Esophagus muscularis mucosa (tissue), 4 donors: Measurements from ENCODE around the gene DDTL.
"Not testable (repeated sequence)": the region's sequence is repeated elsewhere in the genome, so short reads cannot be mapped to it uniquely, and the experiment has no call there.

ENCODE experiments used
- EP300 ChIP-seq: sonication (generic); formaldehyde crosslinking; IDR thresholded peaks from one replicate; pipeline ENCODE4 v1.6.1; 2017; ENCODE audit warnings: antibody characterized with exemption
- POLR2A ChIP-seq: fragments of 450-650 bp; IDR thresholded peaks from one replicate; pipeline ENCODE4 v1.6.1; 2017; ENCODE audit warnings: antibody characterized with exemption, moderate library complexity, mild to moderate bottlenecking, low read depth
- POLR2AphosphoS5 ChIP-seq, 2 donors: sonication (generic); formaldehyde crosslinking; IDR thresholded peaks; one replicate each; pipeline ENCODE4 v1.6.1; 2017; ENCODE audit warnings: antibody characterized with exemption in 2 of 2
- TF ChIP-seq, protein P1 (sequence below), 3 experiments: fragments of 200-600 bp in 2 of 3; fragments of 450-650 bp in 1 of 3; sonication (generic) in 2 of 3; IDR thresholded peaks; one replicate each; pipeline ENCODE4 v1.5.1; 2017 to 2019; ENCODE audit warnings: antibody characterized with exemption in 3 of 3, mild to moderate bottlenecking in 2 of 3, moderate library complexity in 1 of 3

DNA sequence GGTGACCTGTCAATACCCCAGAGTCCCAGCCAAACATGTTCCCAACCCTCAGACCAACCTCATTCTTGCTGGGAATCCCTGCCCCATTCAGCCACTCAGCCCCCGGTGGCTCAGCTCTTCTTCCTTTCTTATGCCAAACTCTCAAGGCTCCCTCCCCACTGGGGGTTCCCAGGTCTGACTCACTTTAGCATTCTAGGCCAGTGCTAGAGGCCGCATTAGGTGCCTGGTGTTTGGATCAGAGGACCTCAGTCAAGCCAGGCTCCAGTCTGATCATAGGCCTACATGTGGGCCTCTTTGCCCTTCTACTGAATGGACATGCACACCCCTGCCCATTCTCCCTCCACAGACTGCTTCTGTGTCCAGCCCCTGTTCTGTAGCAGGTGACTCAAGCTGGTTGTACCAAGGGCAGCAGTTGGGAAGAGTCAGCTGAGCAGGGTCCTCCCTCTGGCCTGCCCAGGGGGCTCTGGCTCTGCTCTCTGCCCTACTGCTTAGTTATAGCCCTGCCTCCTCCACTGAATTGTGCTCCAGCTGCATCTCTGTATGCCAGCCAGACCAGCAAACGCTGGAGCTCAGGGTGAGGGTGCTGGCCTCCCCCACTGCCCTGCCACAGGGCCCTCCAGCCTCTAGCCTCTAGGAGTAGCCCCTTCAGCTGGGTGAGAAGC lies 23.0 kb downstream of the DDTL start:
- not testable (repeated sequence) for TF ChIP-seq POLR2A; EP300; POLR2AphosphoS5 (IDR thresholded peaks at IDR 0.05)
- TF ChIP-seq, protein P1, sequence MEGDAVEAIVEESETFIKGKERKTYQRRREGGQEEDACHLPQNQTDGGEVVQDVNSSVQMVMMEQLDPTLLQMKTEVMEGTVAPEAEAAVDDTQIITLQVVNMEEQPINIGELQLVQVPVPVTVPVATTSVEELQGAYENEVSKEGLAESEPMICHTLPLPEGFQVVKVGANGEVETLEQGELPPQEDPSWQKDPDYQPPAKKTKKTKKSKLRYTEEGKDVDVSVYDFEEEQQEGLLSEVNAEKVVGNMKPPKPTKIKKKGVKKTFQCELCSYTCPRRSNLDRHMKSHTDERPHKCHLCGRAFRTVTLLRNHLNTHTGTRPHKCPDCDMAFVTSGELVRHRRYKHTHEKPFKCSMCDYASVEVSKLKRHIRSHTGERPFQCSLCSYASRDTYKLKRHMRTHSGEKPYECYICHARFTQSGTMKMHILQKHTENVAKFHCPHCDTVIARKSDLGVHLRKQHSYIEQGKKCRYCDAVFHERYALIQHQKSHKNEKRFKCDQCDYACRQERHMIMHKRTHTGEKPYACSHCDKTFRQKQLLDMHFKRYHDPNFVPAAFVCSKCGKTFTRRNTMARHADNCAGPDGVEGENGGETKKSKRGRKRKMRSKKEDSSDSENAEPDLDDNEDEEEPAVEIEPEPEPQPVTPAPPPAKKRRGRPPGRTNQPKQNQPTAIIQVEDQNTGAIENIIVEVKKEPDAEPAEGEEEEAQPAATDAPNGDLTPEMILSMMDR (IDR thresholded peaks at IDR 0.05): not testable (repeated sequence)
